ENCODE measurements around the gene RAD17.

GRCh38 chr5:69368458-69369339 is 919 bp upstream of the RAD17 start:
- TF ChIP-seq POLR2A (IDR thresholded peaks at IDR 0.05; ENCODE audit: control extremely low read depth in 1 of 2, low read depth in 2 of 2, low read length in 2 of 2) (no peak), EP300 (IDR thresholded peaks at IDR 0.05; ENCODE audit: borderline replicate concordance in 1 of 2, low read depth in 2 of 2, low read length in 2 of 2) (no peak), EZH2 (IDR thresholded peaks at IDR 0.05; ENCODE audit: low read depth, low read length, severe bottlenecking) (no peak), CTCF (IDR thresholded peaks at IDR 0.05; ENCODE audit: control extremely low read depth in 1 of 3, insufficient read depth in 1 of 3, low read depth in 1 of 3, low read length in 3 of 3) (no peak), USF2 (IDR thresholded peaks at IDR 0.05; ENCODE audit: low read length) (no peak), JUN (IDR thresholded peaks at IDR 0.05; ENCODE audit: low read depth, low read length) (no peak), CHD1 (IDR thresholded peaks at IDR 0.05; ENCODE audit: low read depth, low read length) (no peak), POLR2AphosphoS5 (IDR thresholded peaks at IDR 0.05; ENCODE audit: low read depth, low read length) (no peak), HDAC6 (IDR thresholded peaks at IDR 0.05; ENCODE audit: low read depth, low read length) (no peak), BACH1 (IDR thresholded peaks at IDR 0.05; ENCODE audit: low read length) (no peak), KDM1A (IDR thresholded peaks at IDR 0.05; ENCODE audit: borderline replicate concordance, low read length) (no peak), RNF2 (IDR thresholded peaks at IDR 0.05; ENCODE audit: borderline replicate concordance, low read depth, low read length, missing control alignments, poor library complexity, severe bottlenecking) (no peak), BRCA1 (IDR thresholded peaks at IDR 0.05; ENCODE audit: low read depth, low read length) (no peak), ATF2 (IDR thresholded peaks at IDR 0.05; ENCODE audit: low read length) (no peak)
